Activated CD4-positive, alpha-beta T cell treated with anti-CD3 and anti-CD28 coated beads, Interleukin-2, amount 50 U/mL, for 1 hour (primary cell): Measurements from ENCODE around the gene KRTAP4-9.
"Not testable (repeated sequence)": the region's sequence is repeated elsewhere in the genome, so short reads cannot be mapped to it uniquely, and the experiment has no call there.

Experiments used
- DNase-seq: peaks from one replicate; pipeline ENCODE4 v3.0.0-alpha.2; 2020

The KRTAP4-9 gene

DNA sequence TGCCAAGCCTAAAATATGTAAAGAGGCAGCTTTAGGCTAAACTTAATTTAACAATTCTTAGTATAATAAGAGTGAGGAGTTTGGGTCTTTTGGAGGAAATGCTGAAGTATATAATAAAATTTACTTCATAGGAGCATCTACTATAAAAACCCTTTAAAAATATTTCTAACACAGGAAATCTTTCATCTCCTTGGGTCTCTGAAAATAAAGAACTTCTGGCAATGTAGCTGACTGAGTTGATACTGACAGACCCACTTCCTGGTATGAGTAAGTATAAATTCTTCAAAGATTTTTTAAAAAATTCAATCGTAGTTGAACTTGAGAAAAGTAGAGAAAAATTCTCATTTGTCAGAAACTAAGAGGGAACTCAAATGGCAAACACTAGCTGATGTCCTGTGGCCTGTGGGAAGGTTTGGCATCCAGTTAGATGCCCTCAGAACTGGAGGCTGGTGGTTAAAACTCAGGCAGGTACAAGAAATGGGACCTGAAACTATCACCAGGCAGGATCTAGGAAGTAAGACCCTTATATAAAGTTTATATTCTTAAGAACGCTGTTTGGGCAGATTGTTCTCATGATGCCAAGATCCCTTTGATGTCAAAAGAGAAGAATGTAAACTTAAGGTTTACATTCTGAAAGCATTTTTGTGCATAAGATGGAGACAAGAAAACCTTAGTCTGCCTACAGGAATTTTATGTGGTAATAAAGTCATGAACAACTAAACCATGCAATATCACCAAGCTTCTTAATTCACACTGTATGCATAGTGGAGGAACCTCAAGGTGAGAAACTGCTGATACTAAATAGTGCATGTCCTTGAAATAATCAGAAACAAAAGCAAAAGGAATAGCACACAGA, 28.9 kb downstream of the KRTAP4-9 start:
- no peak for DNase-seq

DNA sequence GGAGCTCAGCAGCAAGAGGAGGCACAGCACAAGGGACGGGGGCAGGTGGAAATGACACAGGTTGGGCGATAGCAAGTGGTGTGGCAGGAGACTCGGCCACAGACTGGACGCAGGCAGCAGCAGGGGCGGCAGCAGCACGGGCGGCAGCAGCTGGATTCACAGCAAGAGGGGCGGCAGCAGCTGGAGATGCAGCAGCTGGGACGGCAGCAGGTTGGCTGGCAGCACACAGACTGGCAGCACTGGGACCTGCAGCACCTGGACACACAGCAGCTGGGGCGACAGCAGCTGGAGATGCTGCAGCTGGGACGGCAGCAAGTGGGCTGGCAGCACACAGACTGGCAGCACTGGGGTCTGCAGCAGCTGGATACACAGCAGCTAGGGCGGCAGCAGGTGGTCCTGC, 34.7 kb downstream of the KRTAP4-9 start:
- not testable (repeated sequence) for DNase-seq

DNA sequence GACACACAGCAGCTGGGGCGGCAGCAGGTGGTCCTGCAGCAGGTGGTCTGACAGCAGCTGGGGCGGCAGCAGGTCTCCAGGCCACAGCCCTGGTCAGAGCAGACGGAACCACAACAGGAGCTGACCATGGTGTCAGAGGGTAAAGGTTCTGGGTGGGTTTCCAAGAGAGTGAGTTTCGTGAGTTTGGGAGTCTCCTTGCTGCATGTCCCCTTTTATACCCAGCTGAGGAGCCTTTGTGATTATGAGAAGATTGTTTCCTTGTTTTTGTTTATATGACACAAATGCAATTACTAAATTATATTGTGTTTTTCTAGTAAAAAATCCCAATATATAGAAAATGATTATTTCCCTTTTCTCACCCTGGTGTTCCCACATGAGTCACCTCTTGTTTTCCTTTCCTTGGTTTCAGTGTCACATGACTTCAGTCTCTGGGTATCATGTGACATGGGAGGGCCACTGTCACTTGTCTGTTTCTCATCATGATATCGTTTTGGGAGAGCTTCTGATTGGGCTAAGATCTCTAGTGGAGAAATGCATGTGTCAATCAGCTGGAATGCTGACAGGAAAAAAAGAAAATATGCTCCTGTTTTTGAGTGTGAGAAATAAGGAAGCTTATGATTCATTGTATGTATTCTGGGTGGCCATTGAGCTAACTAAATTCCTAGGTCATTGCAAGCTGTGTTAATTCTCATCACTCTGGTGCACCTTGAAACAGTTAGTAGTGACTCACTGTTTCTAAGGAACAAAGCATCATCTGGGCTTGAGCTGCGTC, 35.4 kb downstream of the KRTAP4-9 start, which contains the start of gene KRTAP4-6:
Gene KRTAP4-6, minus strand, starts transcription at position 185 of the 772 bp plus-strand sequence. Its CDS starts 57 bp downstream, at position 128.
- no peak for DNase-seq

DNA sequence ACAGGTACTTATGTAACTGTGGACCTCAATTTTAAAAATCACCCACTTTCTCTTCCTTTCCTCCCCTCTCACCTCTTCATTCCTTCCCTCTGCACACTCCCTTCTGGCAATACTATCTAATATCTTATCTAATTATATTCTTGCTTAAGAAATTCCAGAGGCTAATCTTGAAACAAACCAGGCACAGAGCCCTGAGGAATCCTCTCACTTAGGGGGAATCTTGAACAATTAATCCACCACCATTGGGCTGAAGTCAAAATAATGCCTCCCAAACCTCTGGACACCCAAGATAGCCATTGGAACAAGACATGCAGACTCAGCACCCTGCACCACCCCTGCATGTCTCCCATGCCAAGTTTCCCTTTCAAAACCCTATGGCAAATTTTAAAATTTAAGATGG, 36.2 kb downstream of the KRTAP4-9 start:
- DNase-seq = no peak

DNA sequence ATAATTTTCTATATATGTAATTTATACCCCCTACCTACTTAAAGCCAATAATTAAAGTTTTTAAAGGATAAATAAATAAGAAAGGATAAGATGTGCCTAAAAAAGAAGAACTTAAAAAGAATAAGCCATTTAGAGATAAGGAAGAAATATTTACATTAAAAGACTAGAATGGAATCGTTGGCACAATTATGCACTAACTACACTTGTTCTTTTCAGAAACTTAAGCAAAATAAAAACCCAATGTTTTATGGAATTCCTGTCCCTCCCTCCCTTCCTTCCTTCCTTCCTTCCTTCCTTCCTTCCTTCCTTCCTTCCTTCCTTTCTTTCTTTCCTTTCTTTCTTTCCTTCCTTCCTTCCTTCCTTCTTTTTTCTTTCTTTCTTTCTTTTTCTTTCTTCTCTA, 39.7 kb downstream of the KRTAP4-9 start:
- no peak for DNase-seq

DNA sequence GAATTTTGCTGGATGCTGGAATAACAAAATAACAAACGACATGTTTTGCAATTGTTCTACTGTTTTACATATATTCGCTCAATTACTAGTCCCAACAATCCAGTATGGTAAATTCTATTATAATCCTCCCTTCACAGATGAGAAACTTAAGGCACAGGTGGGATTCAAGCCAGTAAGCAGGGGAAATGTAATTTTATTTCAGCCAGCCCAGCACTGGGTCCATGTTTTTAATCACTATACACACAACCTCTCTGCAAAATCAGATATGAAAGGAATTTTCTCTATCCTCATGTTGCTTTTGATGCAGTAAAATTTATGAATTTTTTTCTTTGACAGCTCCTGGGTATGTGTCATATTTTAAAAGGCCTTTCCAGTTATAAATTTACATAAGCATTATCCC, 40.1 kb downstream of the KRTAP4-9 start:
- no peak for DNase-seq

DNA sequence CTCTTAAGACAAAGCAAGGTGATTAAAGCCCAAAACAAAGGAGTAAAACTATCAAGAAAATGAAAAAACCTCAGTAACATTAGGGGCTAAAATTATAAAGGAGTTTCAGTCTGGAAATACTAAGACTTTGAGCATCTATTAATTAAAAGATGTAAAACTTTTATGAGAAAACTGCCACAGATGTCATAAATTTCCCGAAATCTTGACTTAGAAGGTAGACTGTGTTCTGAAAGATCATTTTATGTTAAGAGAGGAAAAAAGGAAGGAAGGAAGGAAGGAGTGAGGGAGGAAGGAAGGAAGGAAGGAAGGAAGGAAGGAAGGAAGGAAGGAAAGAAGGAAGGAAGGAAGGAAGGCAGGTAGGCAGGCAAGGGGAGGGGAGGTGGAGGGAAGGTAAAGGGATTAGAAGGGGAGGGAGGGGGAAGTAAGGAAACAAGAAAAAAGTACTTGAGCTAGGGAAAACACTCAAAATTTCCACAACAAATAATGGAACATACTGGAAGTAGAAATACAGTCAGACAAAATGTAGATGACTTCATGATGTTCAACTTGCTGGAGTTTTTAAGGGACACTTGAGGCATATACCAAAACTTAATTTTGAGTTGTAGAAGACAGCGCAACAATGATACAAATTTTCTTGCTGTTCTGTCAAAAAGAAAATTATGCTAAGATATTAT, 42.5 kb downstream of the KRTAP4-9 start:
- no peak for DNase-seq

DNA sequence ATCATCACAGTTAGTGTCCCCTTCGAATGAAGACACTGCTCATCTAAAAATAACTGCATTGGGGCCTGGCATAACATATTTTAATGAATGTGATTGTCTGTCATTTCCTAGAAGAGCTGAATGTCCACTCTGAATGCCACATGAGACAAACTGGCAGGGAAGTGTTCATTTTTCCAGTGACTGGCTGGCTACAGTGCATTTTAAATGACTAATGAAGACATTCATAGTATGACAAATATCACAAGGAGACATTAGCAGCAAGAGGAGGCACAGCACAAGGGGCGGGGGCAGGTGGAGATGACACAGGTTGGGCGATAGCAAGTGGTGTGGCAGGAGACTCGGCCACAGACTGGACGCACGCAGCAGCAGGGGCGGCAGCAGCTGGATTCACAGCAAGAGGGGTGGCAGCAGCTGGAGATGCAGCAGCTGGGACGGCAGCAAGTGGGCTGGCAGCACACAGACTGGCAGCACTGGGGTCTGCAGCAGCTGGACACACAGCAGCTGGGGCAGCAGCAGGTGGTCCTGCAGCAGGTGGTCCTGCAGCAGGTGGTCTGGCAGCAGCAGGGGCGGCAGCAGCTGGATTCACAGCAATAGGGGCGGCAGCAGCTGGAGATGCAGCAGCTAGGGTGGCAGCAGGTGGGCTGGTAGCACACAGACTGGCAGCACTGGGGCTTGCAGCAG, 43.9 kb downstream of the KRTAP4-9 start:
- DNase-seq = not testable (repeated sequence)

DNA sequence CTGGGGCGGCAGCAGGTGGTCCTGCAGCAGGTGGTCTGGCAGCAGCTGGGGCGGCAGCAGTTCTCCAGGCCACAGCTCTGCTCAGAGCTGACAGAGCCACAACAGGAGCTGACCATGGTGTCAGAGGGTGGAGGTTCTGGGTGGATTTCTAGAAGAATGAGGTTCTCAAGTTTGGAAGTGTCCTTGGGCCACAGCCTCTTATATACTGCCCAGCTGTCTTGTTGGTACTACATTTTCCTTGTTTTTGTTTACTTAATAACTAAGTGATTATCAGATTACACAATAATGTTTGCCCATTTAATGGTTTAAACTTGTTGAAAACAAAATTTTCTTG, 44.4 kb downstream of the KRTAP4-9 start, which contains the start of gene KRTAP4-5:
Gene KRTAP4-5, minus strand, starts transcription at position 174 of the 334 bp plus-strand sequence. Its CDS starts 58 bp downstream, at position 116.
- no peak for DNase-seq

DNA sequence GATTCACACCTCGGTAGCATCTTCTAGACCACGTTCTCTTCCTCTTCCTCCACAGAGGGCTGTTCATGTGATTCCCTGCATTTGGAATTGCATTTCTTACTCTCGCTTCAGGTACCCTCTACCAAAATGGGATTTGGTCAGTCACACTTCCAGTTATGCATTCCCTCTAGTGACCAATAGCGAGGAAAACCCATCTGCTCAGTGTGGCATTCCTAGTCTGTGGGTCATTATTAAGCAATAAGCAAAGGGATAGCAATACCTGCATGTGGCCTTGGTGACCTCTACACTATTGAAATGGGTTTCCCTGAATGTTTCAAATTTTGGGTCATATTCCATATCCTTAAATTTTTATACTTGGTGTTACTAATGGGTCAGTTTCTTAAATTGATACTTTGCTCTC, 44.8 kb downstream of the KRTAP4-9 start:
- no peak for DNase-seq

DNA sequence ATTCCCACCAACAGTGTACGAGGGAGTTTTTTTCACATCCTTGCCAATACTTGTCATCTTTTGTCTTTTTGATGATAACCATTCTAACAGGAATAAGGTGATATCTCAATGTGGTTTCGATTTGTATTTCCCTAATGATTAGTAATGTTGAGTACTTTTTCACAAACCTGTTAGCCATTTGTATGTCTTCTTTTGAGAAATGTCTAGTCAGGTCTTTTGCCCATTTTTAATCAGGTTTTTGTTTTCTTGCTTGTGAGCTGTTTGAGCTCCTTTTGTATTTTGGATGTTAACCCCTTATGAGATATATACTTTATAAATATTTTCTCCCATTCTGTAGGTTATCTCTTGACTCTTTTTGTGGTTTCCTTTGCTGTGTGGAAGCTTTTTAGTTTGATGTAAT, 46.3 kb downstream of the KRTAP4-9 start:
- DNase-seq = no peak

DNA sequence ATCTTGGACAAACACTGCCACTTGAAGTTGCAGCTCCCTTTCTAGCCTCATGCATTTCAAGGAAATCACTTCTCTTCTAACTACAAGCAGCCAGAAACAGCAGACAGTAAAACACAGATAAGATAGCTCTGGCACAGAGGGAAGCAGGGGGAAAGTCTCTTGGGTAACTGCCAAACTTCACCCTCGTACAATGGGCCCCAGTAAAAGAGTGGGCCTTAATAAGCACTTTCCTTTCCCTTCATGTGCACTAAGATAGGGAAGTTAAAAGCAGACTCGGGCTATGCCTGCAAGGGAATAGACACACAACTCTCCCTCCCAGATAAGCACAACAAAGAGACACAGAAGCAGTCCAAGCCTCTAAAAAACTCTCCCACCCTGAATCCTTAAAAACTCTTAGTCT, 48.7 kb downstream of the KRTAP4-9 start:
- no peak for DNase-seq
